Measurements from ENCODE around the gene CASK.

DNA sequence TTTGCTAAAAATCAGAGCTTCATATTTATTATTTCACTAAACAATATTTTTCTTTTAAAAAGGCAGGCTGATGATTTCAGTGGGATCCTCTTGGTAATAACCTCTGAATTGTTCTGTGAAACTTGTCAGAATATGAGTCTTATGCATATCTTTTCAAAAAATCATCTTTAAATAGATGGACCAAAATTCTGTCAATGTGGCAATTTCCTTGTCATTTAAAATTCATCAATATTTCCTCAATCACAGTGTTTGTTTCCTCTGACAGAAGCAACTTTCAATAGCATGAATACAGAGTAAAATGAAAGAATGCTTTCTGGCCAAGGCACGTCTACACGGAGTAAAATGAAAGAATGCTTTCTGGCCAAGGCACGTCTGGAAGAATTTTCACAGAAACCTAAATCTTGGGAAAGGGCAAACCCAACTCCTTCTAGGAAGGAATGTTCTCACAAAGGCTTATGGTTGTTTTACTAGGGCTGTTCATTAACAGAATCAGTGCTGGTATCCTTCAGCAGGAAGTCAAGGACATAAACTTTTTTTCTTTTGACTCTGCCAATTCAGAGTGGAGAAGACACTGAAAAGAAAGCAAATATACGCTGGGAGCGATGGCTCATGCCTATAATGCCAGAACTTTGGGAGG is 333.6 kb downstream of the CASK start:
- TF ChIP-seq ELF4 (IDR thresholded peaks at IDR 0.05) (no peak), NFRKB (IDR thresholded peaks at IDR 0.05) (no peak), BHLHE40 (IDR thresholded peaks at IDR 0.05; ENCODE audit: borderline replicate concordance) (no peak), ARNT (IDR thresholded peaks at IDR 0.05) (no peak), SUZ12 (IDR thresholded peaks at IDR 0.05) (no peak), SP1 (IDR thresholded peaks at IDR 0.05) (no peak), CTBP1 (IDR thresholded peaks at IDR 0.05; ENCODE audit: borderline replicate concordance) (no peak), FOXM1 (IDR thresholded peaks at IDR 0.05; ENCODE audit: borderline replicate concordance) (no peak), FOXA1 (IDR thresholded peaks at IDR 0.05) (no peak), L3MBTL2 (conservative IDR thresholded peaks at IDR 0.05) (no peak), FOXK2 (IDR thresholded peaks at IDR 0.05) (no peak), ZNF384 (IDR thresholded peaks at IDR 0.05) (no peak), TARDBP (IDR thresholded peaks at IDR 0.05) (no peak)
- TF ChIP-seq, protein P1, sequence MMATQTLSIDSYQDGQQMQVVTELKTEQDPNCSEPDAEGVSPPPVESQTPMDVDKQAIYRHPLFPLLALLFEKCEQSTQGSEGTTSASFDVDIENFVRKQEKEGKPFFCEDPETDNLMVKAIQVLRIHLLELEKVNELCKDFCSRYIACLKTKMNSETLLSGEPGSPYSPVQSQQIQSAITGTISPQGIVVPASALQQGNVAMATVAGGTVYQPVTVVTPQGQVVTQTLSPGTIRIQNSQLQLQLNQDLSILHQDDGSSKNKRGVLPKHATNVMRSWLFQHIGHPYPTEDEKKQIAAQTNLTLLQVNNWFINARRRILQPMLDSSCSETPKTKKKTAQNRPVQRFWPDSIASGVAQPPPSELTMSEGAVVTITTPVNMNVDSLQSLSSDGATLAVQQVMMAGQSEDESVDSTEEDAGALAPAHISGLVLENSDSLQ (IDR thresholded peaks at IDR 0.05), result no peak
